NCI-H2196 treated with DMSO at 0.1 percent for 48 hours (cell line): ENCODE results near the gene PNMA6E.
"Not testable (repeated sequence)": the region's sequence is repeated elsewhere in the genome, so short reads cannot be mapped to it uniquely, and the experiment has no call there.

Source experiments
- DNase-seq: peaks from one replicate; lab custom pipeline; 2025; ENCODE audit not compliant: unreplicated experiment; lab: John Stamatoyannopoulos, UW

Gene PNMA6E

DNA sequence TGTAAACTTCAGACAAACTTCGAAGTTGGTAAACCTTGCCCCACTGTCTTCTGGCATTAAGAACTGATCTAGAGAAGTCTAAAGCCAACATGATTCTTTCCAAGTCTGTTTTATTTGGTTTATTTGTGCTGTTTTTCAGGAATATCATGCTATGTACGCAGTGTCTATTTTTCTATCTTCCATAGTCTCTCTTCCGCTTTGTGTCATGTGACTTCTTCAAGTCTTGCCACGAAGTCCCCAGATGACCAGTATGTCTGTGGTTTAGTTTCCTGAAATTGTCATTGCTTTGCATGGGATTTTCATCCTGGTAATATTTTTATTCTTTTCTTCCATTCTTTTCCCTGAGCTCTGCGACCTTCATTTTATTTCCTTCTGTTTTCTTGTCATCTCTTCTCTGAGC, 15.1 kb downstream of the PNMA6E start:
- DNase-seq = no peak

DNA sequence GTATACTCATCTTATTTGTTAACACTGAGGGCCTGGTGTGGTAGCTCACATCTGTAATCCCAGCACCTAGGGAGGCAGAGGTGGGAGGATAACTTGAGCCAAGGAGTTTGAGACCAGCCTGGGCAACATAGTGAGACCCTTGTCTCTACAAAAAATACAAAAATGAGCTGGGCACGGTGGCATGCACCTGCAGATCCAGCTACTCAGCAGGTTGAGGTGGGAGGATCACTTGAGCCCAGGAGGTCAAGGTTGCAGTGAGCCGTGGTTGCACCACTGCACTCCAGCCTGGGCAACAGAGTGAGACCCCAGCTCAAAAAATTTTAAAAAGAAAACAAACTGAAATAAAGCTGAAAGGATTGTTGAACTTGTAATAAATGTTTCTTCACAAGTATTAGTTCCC, 16.2 kb downstream of the PNMA6E start:
- DNase-seq = not testable (repeated sequence)

DNA sequence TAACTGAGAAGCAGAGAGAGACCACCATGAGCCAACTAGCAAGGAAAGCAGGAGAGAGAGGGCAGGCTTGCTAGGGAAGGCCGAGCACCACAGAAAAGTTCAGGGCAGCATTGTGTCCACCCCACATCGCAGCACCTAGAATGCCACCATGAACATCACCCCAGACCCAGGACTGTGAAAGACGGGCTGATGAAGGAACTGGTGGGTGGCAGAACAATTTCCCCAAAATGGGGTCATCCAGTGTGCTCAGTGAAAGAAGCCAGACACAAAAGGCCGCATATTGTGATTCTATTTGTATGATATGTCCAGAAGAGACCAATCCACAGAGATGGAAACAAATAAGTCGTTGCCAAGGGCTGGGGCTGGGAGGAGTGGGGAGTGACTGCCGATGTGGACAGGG, 16.8 kb downstream of the PNMA6E start:
- DNase-seq = no peak

DNA sequence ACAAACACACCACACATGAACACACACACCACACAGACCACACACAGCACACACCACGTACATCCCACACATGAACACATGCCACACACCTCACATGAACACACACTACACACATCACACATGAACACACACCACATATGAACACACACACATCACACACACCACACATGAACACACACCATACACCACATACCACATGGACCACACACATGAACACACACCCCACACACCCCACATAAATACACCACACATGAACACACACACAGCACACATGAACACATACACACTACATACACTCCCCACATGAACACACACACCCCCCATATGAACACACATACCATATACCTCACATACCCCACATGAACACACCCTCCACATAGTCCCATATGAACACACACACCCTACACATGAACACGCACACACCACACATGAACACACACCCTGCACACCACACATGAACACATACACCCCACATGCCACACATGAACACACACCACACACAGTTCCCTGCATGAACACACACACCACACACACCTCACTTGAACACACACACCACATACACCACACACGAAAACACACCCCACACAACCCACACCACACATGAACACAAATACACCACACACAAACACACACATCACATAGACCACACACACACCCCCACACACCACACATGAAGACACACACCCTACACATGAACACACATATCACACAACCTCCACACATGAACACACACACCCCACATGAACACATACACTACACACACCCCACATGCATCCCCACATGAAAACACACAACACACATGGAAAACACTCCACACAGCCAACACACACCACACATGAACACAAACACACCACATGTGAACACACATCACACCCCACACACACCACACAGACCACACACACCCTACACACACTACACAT, 18.3 kb downstream of the PNMA6E start:
- DNase-seq = no peak

DNA sequence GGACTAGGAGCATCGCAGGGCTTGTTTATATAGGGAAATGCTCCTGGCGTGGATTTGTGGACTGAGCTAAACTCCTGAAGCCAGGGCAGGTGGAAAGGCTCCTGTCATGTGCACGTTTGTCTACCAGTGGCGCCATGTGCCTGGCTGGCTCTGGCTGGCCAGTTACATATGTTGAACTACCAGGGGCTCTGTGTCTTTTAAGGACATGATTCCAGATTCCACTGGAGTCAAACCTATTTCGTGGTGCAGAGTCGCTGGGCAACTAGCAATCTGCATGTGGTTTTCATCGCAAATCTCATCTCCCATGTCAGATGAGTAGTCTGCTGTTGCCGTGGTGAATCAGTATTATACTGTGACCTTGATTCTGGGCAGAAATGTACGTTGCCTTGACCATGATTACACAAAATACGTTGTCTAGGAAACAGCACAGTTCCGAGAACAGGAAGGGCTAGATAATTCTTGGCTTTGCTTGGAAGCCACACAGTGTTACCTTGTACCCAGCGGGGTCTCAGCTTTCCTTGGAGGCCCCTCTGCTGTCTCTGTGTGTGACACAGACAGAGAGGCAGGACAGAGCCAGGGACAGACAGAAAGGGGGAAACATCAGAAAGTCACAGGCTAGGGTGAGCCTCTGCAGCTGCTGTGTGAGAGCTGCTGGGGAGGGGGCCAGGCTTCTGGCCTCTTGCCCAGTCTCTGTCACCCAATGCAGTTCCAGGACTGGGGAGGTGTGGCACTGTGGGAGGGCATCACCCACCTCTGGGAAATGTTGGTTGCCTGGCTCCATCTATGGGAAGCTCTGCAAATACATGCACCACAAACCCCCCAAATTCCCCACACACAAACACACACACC, 19.2 kb downstream of the PNMA6E start:
- peak; percentile 38 for DNase-seq

DNA sequence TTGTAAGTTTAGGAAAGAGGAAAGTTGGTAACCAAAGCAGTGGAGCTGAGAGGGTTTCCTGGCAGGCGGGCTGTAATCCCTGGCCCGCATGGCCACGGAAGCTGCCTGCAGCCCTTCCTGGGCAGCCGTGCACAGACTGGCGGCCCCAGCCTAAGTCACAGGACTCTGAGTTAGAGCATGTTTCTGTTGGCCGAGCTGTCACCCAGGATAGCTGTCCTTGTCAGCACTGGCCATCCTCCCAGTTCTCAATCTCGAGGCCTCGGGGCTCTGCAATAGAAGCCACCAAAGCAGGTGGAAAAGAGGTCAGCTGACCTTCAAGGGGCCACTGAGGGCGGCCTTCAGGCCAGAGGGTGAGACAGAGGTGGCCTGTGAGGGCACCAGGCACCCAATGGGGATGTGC, 20.5 kb downstream of the PNMA6E start:
- DNase-seq = no peak

DNA sequence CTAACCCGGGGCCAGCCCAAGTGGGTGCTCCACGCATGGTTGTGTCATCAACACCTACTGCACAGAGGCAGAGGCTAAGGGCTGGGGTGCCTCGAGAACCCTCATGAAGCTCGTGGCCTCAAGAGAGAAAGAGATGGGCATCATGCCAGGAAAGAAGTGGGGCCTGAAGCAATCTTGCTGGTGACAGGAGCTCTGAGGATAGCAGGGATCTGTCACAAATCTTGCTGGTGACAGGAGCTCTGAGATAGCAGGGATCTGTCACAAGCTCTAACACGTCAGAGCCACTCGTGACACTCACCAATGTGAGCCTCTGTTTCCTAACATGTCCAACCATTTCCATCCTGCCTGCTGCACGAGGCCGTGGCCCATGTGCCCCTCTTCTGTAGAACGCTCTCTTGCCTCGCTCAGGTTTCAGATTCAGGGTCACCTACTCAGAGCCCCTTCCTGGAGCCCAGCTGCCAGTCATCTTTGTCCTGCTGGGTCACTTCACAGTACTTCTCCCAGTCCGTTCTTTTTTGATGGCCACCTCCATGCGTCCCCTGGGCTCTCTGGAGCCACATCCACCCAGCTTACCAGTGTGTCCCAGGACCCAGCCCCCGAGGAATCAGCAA, 21.1 kb downstream of the PNMA6E start:
- DNase-seq = no peak

DNA sequence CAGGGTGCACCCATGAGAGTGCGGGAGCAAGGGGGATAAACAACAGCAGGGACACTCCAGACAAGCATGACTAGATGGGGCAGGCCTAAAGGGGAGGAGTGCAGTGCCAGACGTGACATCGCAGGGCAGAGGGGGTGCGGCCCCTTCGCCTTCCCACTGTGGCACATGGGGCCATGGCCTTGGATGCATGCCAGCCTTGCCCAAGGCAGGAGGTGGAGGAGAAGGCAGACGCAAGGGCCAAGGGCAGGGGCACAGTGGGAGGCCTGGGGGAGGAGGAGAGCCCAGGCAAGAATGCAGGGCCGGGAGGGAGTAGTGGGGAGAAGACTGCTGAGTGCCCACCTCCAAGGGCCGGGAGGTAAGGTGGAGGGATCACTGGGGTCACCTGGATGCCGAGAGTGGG, 21.6 kb downstream of the PNMA6E start:
- DNase-seq = no peak

DNA sequence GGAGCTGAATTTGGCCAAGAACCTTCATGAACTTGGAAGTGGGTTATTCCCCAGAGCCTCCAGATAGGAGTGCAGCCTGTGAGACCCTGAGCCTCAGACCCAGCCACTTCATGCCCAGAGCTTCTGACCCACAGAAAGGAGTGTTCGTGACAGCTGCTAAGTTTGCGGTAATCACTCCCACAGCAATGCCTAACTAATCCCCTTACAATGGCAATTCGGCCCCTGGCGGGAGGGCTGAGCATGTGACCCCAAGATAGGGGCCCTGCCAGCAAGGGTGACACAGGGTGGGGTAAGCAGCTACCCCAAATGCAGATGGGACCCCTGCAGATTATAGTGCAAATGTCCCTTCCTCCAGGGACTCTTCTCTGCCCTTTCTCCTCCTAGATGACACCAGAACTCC, 22.5 kb downstream of the PNMA6E start:
- no peak for DNase-seq

DNA sequence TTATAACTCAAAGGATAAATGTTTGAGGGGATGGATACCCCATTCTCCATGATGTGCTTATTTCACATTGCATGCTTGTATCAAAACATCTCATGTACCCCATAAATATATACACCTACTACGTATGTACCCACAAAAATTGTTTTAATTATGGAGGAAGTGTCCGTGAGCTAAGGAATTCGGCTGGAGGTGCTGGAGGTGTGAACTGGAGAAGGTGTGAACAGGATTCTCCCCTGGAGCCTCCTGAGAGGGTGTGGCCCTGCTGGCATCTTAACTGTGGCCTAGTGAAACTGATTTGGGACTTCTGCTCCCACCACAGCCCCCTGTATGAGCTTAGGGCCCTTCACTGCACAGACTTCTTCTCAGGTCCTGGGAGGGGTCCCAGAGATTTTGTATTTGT, 23.4 kb downstream of the PNMA6E start:
- no peak for DNase-seq

DNA sequence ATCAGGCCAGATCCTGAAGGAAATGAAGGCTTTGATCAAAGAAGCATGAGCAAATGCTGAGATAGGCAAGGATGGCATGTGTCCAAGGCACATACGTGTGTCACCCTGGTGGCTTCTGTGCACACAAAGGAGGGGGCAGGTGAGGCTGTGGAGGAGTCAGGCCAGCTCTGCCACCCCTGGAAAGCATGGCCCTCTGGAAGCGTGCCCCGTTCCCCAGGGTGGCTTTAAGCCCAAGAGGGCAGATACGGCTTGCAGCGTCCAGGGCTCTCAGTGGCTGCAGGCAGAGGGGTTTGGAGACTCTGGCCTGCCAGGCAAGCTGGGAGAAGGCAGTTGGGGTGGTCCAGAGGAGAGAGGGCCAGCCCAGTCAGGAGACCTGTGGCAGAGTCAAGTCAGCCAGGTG, 25.6 kb downstream of the PNMA6E start:
- DNase-seq = no peak

DNA sequence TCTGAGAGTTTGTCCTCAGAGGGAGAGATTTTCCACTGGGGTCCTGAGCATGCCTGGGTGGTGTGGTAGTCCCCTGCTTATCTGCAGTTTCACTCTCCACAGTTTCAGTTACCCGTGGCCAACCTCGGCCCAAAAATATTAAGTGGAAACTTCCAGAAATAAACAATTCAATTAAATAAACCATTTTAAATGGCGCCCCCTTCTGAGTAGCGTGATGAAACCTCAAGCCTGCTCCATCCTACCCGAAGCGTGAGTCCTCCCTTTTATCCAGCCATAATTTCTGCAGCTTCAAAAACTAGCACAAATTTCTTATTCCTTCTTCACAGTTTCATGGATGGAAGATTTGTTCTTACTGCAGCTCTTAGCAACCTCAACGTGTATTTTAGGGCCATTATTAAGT, 26.7 kb downstream of the PNMA6E start:
- no peak for DNase-seq

DNA sequence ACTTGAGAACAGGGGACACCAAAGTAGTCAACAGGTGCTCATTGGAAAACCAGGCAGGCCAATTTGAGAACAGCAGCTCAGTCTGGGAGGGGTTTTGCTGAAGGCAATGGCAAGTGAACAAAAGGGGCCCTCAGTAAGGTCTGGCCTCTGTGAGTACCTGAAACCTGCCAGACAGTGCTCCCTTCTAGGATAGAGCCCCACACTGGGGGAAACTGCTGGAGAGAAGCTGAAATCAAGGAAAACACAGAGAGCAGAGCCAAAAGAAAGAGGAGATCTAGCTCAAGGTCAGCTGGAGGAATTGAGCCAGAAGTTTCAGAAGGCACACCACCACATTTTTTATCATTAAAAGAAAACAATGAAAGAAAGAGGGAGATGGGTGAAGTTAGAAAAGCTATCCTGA, 28.2 kb downstream of the PNMA6E start:
- DNase-seq = no peak

DNA sequence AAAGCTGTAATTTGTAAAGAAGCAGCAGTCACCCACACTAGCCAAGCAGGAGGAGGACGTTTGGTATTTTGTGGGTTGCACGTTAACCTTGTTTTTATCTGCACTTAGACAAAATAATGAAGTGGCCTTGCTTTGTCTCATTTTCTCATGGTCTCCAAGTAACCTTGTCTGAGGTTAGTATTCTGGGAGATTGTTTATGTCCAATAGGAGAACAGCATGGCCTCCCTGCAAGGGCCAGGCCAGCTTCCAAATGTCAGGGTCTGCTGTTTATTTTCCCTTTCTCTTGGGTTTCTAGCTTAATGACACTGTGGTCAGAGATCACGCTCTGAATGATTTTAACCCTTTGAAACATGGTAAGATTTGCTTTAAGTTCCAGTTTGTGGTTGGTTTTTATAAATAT, 29.9 kb downstream of the PNMA6E start:
- no peak for DNase-seq

DNA sequence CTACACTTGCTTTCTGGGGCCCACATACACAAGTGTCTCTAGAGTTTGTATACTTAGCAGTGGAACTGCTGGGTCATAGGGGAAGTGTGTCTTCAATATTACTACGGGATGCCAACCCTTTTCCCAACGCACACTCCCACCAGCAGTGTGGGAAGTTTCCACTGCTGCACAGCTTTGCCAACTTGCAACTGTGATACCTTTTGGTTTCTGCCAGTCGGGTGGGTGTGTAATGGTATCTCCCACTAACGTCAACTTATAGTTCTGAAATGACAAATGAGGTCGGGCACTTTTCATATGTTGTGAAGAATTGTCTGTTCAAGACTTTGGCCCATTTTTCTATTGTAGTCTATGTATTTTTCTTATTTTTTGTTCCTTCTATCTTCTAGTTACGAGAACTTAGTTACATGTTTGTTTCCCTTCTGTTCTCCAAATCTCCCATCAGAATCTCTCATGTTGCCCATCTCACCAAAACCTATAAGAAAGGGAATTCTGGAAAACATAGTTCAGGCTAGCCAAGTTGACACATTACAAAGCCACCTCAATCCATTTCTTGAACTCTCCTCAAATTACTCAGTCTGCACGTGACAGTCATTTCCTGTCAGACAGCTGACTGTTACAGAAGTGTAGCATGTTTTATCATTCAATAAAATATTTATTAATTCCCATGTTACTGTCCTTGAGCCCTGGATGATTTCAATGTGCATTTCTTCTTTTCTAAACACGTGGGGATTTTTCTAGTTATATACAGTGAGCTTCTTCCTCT, 30.7 kb downstream of the PNMA6E start:
- DNase-seq = no peak

DNA sequence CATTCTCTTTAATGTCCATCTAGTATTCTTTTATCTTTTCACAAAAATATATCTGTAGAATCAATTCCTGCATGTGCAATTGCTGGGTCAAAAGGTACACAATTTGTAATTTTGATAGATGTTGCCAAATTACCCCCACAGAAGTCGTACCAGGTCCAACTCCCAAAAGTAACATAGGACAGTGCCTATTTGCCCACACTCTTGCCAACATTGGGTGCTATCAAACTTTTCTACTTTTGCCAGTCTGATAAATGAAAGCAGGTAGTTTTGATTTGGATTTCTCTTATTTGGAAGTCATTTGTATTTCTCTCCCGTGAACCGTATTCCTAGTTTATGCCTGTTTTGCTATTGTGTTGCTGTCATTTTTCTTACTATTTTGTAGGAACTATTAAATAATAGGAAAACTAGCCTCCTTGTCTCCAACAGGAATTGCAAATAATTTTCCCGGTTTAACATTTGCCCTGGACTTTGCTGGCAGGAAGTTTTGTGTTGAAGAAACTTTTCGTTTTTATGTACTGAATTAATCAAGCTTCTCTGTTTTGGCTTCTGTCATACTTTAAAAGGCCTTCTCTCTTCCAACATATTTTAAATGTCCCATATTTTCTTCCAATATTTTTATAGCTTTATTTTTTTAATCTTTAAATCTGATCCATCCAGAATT, 34.1 kb downstream of the PNMA6E start:
- no peak for DNase-seq

DNA sequence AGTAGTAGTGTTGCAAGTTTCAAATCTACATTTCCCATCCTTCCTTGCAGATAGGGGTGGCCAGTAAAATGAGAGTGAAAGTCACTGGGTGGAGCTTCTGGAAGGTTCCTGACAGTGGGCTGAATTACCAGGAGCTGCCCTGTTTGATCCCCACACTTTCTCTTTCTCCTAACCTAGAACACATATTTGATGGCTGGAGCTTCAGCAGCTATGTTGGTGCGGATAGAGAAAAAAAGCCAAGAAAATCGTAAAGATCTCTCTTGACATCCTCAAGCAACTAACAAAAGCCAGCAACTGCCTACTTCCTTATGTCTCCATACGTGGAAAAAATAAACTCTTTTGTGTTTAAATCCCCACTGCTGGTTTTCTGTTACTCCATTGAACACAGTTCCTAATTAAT, 35.0 kb downstream of the PNMA6E start:
- no peak for DNase-seq

DNA sequence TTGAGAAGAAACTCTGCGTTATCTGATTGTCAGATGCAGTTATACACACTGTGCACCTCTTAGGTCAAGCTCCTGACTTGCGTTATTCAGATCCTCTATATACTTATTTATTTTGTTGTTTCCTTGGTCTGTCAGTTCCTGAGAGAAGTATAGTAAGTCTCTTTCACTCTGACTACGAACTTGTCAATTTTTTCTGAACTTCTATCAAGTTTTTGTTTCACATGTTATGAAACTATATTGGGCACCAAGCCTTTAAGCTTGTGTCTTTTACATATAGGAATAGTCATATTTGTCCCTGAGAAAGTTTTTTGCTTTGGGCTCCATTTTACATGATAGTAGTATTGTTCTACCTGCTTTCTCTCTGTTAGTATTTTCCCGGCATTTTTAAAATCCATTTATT, 35.5 kb downstream of the PNMA6E start:
- DNase-seq = no peak

DNA sequence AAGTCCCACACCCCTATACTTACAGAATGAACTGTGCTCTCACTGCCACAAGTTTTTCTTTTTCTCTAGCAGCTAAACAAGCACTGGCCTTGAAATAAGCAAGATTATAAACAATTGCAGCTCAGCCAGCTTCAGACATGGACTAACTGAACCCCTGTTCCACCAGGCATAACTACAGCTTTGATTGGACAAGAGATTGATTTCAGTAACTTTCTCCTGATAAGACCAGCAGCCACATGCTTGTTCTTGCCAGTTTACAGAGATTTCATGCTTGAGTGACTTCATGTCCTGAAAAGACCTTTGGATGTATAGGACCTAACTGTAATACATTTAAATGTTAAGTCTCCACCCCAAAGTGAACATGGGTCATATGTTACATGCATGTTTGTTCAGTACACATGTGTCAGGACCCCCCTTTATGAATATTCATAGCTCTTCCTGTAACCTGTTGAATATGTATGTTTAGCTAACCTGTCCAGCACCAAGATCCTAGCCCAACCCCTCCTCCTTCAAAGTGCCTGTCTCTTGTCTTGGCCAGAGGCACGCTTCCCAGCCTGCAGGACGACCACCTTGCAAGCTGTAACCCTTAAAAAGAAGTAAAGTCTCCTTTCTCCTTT, 39.3 kb downstream of the PNMA6E start:
- DNase-seq = no peak

DNA sequence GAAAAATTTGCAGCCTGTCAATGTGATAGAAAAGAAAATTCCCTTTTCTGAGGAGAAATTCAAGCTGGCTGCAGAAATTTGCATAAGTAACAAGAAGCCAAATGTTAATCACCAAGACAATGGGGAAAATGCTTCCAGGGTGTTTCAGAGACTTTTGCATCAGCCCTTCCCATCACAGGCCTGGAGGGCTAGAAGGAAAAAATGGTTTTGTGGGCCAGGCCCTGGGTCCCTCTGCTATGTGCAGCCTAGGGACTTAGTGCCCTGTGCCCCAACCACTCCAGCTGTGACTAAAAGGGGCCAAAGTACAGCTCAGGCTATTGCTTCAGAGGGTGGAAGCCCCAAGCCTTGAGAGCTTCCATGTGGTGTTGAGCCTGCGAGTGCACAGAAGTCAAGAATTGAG, 43.3 kb downstream of the PNMA6E start:
- no peak for DNase-seq
